Liver (tissue), 9 donors: ENCODE measurements around the gene ANKRD53. TPM values are rescaled to one million over a fixed set of nuclear protein-coding genes. Genes with fewer than 3 reads are reported as not detected.

ENCODE experiments used
- DNase-seq: peaks from one replicate; pipeline ENCODE4 v3.0.0-alpha.2; 2017; ENCODE audit warnings: low spot score
- H3K27ac ChIP-seq, 2 donors: one replicate each; pipeline ENCODE4 v1.7.0; 2013; ENCODE audit warnings: inconsistent platforms in 2 of 2, low read length in 2 of 2, control low read depth in 1 of 2, low read depth in 1 of 2, mild to moderate bottlenecking in 1 of 2
- H3K27me3 ChIP-seq, 4 donors: one replicate each; pipeline versions ENCODE4 v1.6.1 to v1.7.0; 2013; ENCODE audit warnings: low read length in 3 of 4, inconsistent platforms in 1 of 4, mild to moderate bottlenecking in 1 of 4, moderate library complexity in 1 of 4; ENCODE audit not compliant: control insufficient read depth in 4 of 4, insufficient read depth in 4 of 4
- H3K36me3 ChIP-seq, 4 donors: one replicate each; pipeline versions ENCODE4 v1.6.1 to v1.7.0; 2013; ENCODE audit warnings: low read length in 3 of 4, mild to moderate bottlenecking in 3 of 4, low read depth in 1 of 4, moderate library complexity in 1 of 4; ENCODE audit not compliant: control insufficient read depth in 4 of 4, insufficient read depth in 3 of 4
- H3K4me1 ChIP-seq, 4 donors: one replicate each; pipeline versions ENCODE4 v1.6.1 to v1.7.0; 2013; ENCODE audit warnings: low read length in 3 of 4, mild to moderate bottlenecking in 3 of 4, moderate library complexity in 1 of 4; ENCODE audit not compliant: control insufficient read depth in 4 of 4, insufficient read depth in 4 of 4
- H3K4me3 ChIP-seq, 3 donors: one replicate each; pipeline versions ENCODE4 v1.6.1 to v1.7.0; 2013; ENCODE audit warnings: low read length in 3 of 3, control low read depth in 1 of 3, low read depth in 1 of 3, mild to moderate bottlenecking in 1 of 3
- H3K9ac ChIP-seq, 2 donors: one replicate each; pipeline ENCODE4 v1.7.0; 2013; ENCODE audit warnings: low read length in 2 of 2, mild to moderate bottlenecking in 2 of 2, moderate library complexity in 2 of 2, control low read depth in 1 of 2, low read depth in 1 of 2
- H3K9me3 ChIP-seq, 4 donors: one replicate each; pipeline versions ENCODE4 v1.6.1 to v1.7.0; 2013; ENCODE audit warnings: low read length in 3 of 4; ENCODE audit not compliant: control insufficient read depth in 4 of 4
- ATF3 ChIP-seq: IDR thresholded peaks from 2 replicates; pipeline ENCODE4 v1.6.1; 2016; ENCODE audit warnings: antibody characterized with exemption
- EGR1 ChIP-seq, 2 donors: IDR thresholded peaks; 2 replicates each; pipeline ENCODE4 v1.6.1; 2016 to 2018; ENCODE audit warnings: antibody characterized with exemption in 2 of 2, low read depth in 2 of 2
- FOXA1 ChIP-seq: IDR thresholded peaks from 2 replicates; pipeline ENCODE4 v1.6.1; 2016; ENCODE audit warnings: antibody characterized with exemption
- FOXA2 ChIP-seq: IDR thresholded peaks from 2 replicates; pipeline ENCODE4 v1.6.1; 2016; ENCODE audit warnings: antibody characterized with exemption
- GABPA ChIP-seq, 2 donors: IDR thresholded peaks in 1 of 2; conservative IDR thresholded peaks in 1 of 2; 2 replicates each; pipeline ENCODE4 v1.6.1; 2016; ENCODE audit warnings: antibody characterized with exemption in 2 of 2, mild to moderate bottlenecking in 1 of 2, moderate library complexity in 1 of 2
- HNF4A ChIP-seq, 2 donors: conservative IDR thresholded peaks; 2 replicates each; pipeline ENCODE4 v1.6.1; 2016; ENCODE audit warnings: antibody characterized with exemption in 2 of 2, mild to moderate bottlenecking in 2 of 2
- HNF4G ChIP-seq: IDR thresholded peaks from 2 replicates; pipeline ENCODE4 v1.6.1; 2016; ENCODE audit warnings: antibody characterized with exemption
- NR2F2 ChIP-seq: IDR thresholded peaks from 2 replicates; pipeline ENCODE4 v1.6.1; 2016; ENCODE audit warnings: antibody characterized with exemption
- RAD21 ChIP-seq, 2 donors: IDR thresholded peaks; 2 replicates each; pipeline ENCODE4 v1.6.1; 2016; ENCODE audit warnings: antibody characterized with exemption in 2 of 2, mild to moderate bottlenecking in 2 of 2
- REST ChIP-seq: IDR thresholded peaks from 2 replicates; pipeline ENCODE4 v1.6.1; 2016; ENCODE audit warnings: antibody characterized with exemption, mild to moderate bottlenecking
- SP1 ChIP-seq: IDR thresholded peaks from 2 replicates; pipeline ENCODE4 v1.6.1; 2018; ENCODE audit warnings: antibody characterized with exemption, mild to moderate bottlenecking
- TAF1 ChIP-seq: conservative IDR thresholded peaks from 2 replicates; pipeline ENCODE4 v1.6.1; 2016; ENCODE audit warnings: antibody characterized with exemption, mild to moderate bottlenecking
- YY1 ChIP-seq: IDR thresholded peaks from 2 replicates; pipeline ENCODE4 v1.6.1; 2016; ENCODE audit warnings: antibody characterized with exemption, mild to moderate bottlenecking
- WGBS: extraction: QIAGEN DNeasy Blood & Tissue Kit; methylation state at CpG from one replicate; pipeline ENCODE4 v1.1.7; 2013; 5-methylcytosine and 5-hydroxymethylcytosine counted together
- polyA plus RNA-seq, 2 donors: library from polyadenylated mRNA; stranded (reverse) in 1 of 2; unstranded in 1 of 2; fragments of 200-250 nt in 1 of 2; fragments of >200 nt in 1 of 2; fragmentation: Nextera tagmentation in 1 of 2; extraction: Ambion mirVana in 1 of 2; gene quantifications; one replicate each; pipeline versions ENCODE4 v1.2.1 to v1.2.3, GENCODE V29; 2013 to 2015
- total RNA-seq, 2 donors: library from RNA; depleted of rRNA; stranded (reverse); fragments of >200 nt; gene quantifications; one replicate each; pipeline ENCODE4 v1.2.3, GENCODE V29; 2014
- TF ChIP-seq, protein P1 (sequence below): IDR thresholded peaks from 2 replicates; pipeline ENCODE4 v1.6.1; 2016; ENCODE audit warnings: antibody characterized with exemption
- donor health status: healthy.
- donor health status: healthy.
- donor health status: healthy.
- donor health status: healthy.
- donor health status: healthy.

ANKRD53 gene
- total and polyA plus RNA-seq, 4 donors: 0.29 to 0.50 (median 0.39) TPM

DNA sequence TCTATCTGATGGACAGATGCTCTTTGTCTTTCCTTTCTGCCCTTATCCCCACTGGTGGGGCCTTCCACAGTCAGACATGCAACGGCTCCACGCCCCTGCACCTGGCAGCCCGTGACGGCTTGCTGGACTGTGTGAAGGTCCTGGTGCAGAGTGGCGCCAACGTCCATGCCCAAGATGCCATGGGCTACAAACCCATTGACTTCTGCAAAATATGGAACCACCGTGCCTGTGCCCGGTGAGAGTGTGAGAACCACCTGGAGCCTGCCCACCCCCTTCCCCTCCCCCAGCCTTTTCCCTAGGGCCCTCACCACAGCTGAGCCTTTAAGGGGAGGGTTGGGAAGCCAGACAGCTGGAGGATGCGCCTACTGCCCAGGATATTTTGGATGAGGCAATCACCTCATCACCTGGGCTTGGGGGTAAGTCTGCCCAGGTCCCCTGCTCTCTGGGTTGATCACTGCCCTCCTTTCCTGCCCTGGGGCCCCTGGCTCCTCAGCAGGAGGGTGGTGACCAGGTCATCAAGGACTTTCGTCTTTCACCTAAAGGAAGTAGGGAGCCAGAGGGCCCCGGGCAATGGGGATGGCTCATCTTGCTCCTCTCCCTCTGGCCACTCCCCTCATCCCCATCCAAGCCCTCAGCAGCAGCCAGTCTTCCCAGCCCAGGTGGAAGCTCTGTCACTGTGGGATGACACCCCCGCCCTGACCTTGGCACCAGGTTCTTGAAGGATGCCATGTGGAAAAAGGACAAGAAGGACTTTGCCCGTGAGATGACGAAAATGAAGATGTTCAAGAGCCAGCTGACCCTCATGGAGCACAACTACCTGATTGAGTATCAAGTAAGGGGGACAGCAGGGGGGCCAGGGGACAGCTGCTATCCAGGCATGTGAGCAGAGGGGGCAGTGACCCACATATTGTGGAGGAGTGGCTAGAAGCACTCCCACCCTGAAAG, 3.7 kb downstream of the ANKRD53 start:
- peaks cover 4 to 16% (median 10%) of the 10 kb centered on the region in 4 donors for H3K36me3 ChIP-seq
- H3K9me3 ChIP-seq: no peaks in the 10 kb centered on the region
- H3K4me3 ChIP-seq: no peak overlapping the region
- H3K27me3 ChIP-seq: no peaks in the 10 kb centered on the region
- TF ChIP-seq YY1: no peak
- no peak for TF ChIP-seq HNF4A (conservative IDR thresholded peaks at IDR 0.05)
- TF ChIP-seq TAF1: no peak
- no peak for TF ChIP-seq EGR1 (IDR thresholded peaks at IDR 0.05; ENCODE audit: low read depth in 2 of 2)
- no peak for TF ChIP-seq ATF3
- no peak for TF ChIP-seq FOXA2
- no peak for TF ChIP-seq HNF4G
- TF ChIP-seq, protein P1, sequence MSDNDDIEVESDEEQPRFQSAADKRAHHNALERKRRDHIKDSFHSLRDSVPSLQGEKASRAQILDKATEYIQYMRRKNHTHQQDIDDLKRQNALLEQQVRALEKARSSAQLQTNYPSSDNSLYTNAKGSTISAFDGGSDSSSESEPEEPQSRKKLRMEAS: no peak
- no peak for TF ChIP-seq RAD21 (IDR thresholded peaks at IDR 0.05)
- TF ChIP-seq NR2F2: no peak
- TF ChIP-seq REST: no peak
- no peak overlapping the region for H3K27ac ChIP-seq
- H3K9ac ChIP-seq: no peak overlapping the region
- WGBS: 94% methylated on average over 14 of the region's 14 CpGs
- H3K4me1 ChIP-seq: peaks cover 0 to 17% (median 12%) of the 10 kb centered on the region in 4 donors
- no peak for DNase-seq

GRCh38 chr2:70982971-70983370, 4.5 kb downstream of the ANKRD53 start:
- Histone ChIP-seq H3K36me3 (peaks cover 4 to 24% (median 13%) of the 10 kb centered on the region in 4 donors), H3K4me3 (no peak overlapping the region), H3K9ac (no peak overlapping the region), H3K27ac (no peak overlapping the region), H3K27me3 (no peaks in the 10 kb centered on the region), H3K9me3 (no peaks in the 10 kb centered on the region), H3K4me1 (peaks cover 0 to 10% (median 6%) of the 10 kb centered on the region in 4 donors)
- WGBS: 98% methylated on average over 3 of the region's 3 CpGs
- DNase-seq: no peak
- no peak for TF ChIP-seq YY1
- TF ChIP-seq EGR1 (IDR thresholded peaks at IDR 0.05; ENCODE audit: low read depth in 2 of 2): no peak
- TF ChIP-seq, protein P1: no peak
- TF ChIP-seq FOXA1: no peak
- TF ChIP-seq GABPA (IDR thresholded peaks at IDR 0.05 in 1 of 2, conservative IDR thresholded peaks at IDR 0.05 in 1 of 2): no peak
- TF ChIP-seq SP1: no peak
- no peak for TF ChIP-seq NR2F2
- TF ChIP-seq REST: no peak
- no peak for TF ChIP-seq HNF4G
- no peak for TF ChIP-seq TAF1
- no peak for TF ChIP-seq RAD21 (IDR thresholded peaks at IDR 0.05)
